GM21576 (cell line): ENCODE data around the gene PGRMC2.

ENCODE experiments used
- ATAC-seq: cut with Tn5 transposase; IDR thresholded peaks from one replicate; pipeline ENCODE4 v1.9.1; 2021; ENCODE audit warnings: mild to moderate bottlenecking, moderate library complexity; ENCODE audit not compliant: unreplicated experiment

PGRMC2 gene, protein sequence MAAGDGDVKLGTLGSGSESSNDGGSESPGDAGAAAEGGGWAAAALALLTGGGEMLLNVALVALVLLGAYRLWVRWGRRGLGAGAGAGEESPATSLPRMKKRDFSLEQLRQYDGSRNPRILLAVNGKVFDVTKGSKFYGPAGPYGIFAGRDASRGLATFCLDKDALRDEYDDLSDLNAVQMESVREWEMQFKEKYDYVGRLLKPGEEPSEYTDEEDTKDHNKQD

DNA sequence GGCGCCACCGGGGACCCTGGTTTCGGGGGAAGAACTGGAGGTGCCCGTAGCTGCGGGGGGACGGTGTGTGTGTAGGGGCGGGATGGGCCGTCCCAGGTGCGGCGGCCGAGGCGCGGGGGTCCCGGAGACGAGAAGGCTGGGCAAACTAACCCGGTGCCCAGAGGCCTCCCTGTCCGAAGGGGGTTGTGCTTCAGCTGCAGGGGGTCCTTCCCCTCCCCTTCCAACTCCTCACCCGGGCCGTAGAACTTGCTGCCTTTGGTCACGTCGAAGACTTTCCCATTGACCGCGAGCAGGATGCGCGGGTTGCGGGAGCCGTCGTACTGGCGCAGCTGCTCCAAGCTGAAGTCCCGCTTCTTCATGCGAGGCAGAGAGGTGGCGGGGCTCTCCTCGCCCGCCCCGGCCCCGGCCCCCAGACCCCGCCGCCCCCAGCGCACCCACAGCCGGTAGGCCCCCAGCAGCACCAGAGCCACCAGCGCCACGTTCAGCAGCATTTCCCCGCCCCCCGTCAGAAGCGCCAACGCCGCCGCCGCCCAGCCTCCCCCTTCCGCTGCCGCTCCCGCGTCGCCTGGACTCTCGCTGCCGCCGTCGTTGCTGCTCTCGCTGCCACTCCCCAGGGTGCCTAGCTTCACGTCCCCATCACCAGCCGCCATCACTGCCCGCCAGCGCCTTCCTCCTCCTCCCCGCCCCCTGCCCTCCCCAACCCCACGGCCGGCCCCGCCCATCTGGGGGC, at the start of gene PGRMC2:
PGRMC2 (minus strand) TSS at position 673 of the 730 bp plus-strand sequence; CDS start at position 650, 23 bp downstream.
- peak; percentile 6 for ATAC-seq

DNA sequence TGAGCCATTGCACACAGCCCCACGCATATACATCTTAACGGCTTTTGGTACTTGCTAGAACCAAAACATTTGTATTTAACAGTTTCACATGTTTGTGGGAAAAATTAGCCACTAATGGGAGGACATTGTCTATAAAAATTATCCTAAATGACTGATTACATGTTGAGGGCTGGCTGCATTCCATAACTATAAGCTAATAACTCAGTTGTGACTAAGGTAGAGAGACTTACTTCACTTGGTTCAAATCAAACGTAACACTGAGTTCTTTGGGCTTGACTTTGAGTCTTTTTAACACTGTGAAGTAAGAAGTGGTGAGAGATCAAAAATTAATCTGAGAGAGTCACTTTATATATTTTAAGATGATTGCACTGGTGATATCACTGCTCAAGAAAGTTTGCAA, 47.9 kb upstream of the PGRMC2 start:
- ATAC-seq, result no peak

DNA sequence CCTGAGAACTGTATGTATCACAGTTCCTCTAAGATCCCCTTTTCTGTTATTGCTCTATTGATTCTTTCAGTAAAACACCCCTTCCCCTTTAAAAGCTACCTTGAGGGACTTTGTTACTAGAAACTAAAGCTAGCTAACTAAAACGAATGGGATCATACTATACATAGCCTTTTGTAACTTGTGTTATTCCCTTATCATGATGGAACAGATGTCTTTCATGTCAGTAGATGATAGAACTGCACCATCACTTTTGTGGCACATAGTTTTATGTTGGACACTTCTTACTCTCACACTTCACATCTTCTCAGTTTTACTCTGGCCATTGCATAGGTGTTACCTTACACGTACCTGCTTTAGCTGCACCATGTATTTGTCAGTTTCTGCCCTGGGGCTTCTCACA, 46.6 kb upstream of the PGRMC2 start:
- no peak for ATAC-seq

DNA sequence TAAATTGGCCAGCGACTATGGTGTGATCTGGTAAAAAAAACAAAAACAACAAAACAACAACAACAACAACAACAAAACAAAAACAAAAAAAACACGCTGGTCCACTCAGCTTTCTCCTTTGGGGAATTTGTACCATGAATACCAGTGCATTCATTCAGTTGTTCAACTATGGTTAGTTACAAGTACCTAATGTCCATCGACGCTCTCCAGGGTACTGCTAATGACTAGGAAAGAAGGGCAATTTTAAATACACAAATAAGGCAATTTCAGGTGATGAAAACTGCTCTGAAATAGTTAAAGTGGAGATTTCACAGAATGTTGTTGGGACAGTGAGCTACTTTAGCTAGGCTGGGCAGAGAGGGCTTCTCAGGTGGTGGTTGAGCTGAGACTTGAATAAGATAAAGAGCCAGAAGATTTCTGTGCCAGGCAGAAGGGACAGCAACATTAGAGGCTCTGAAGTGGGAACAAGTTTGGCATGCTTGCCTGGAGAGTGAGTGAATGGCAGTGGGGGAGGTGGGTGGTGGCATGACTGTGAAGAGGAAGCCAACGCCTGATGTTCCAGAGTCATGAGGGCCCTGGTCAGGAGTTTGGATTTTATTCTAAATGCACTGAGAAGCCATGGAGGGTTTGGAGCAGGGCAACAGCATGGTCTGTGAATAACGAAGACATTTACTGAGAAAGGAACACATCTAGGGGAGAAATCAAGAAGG, 45.9 kb upstream of the PGRMC2 start:
- ATAC-seq, result no peak

DNA sequence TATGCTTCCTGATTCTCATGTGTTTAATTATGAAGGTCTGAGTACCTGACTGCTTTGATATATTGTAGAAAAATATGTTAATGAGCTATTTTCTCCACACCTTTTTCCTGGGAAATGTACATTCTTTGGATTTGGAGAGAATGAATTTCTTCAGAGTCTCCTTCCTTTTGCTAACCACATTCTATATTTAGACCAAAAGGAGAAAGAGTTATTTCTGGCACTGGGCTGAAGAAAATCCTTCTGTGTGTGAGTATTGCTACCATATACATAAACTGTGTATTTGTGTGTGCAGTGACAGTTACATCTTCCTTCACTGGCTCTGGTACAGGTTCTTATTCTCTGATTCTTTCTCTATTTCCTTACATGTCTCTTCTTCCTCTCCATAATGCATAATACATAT, 44.5 kb upstream of the PGRMC2 start:
- no peak for ATAC-seq

DNA sequence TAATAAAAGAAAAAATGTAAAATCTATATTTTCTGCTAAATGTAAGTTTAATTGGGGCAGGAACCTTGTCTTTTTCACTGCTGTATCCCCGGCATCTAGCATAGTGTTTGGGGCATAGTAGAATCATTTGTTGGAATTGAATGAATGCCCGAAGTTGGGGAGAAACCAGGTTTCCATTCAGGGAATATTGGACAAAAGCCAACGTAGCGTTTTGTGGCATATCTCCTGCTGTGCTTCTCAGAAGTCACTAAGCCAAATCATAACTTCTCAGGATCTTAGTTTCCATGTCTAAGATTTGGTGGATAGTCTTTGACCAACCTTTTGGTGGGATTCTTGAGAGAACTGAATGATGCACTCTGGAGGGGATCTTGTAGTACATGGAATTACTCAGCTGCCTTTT, 42.0 kb upstream of the PGRMC2 start:
- no peak for ATAC-seq

DNA sequence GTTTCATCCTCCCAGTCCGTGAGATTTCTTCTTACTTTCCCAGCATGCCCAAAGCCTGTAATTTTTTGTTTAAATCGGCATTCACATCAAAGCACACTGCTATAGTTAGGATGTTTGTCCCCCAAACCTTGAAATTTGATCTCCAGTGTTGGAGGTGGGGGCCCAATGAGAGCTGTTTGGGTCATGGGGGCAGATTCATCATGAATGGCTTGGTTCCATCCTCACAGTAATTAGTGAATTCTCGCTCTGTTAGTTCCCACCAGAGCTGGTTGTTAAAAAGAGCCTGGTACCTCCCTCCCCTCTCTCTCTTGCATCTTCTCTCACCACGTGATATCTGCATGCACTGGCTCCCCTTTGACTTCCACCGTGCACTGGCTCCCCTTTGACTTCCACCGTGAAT, 40.5 kb upstream of the PGRMC2 start:
- no peak for ATAC-seq

DNA sequence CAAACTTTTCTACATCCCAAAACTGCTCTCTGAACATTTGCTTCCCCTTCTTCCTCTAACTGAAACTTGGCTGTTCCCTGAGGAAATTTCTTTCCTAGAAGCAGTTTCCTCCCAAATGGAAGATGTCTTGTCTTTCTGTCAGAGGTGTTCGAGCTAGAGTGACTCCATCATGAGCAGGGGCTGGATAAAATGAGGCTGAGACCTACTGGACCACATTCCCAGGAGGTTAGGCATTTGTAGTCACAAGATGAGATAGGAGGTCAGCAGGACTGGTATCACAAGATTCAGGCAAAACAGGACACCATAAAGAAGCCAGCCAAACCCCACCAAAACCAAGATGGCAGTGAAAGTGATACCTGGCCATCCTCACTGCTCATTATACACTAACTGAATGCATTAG, 35.8 kb upstream of the PGRMC2 start:
- ATAC-seq, result no peak

DNA sequence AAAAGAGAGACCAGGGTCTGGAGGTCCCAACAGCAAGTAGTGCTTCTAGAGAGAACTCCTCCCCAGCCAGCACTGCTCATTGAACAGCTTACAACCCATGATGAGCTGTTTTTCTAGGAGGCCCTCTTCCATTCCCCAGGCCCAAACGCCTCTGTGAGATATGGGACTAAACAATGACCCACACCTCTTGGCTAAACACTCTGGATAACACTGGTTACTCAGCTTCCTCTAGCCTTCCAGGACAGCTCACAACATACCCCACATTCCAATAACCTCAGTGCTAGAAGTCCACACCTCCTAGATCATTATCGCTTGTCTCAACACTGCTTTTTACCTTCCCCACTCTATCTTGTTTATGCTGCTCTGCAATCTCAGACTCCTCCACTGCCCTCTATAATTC, 35.4 kb upstream of the PGRMC2 start:
- no peak for ATAC-seq

DNA sequence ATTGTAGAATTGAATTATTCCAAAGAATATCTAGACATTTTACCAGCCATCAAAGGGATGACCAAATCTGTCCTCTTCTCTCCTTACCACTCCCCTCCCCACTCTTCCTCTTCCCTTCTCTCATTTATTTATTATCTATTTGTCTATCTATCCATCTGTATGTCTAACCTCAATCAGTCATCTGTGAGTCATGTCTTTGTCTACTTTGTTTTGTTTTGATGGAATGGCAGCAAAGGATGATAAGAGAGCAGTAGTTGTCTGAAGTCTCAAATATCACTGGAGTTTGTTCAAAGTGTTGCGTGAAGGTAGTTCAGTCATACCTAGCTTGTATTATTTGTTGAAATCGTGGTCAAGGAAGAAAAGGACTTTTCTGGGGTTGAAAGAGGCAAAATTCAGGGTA, 34.7 kb upstream of the PGRMC2 start:
- ATAC-seq, result no peak

DNA sequence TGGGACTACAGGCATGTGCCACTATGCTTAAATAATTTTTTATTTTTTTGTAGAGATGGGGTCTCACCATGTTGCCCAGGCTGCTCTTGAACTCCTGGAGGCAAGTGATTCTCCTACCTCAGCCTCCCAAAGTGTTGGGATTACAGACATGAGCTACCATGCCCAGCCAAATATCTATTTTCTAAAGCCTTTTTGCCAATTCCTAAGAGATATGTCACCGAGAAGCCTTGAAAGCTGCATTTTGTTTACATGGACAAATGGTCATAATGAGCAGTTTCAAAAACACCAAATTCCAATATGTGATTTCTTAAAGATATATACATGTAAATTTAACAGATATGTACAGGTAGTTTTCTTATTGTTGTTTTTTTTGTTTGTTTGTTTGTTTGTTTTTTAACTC, 33.0 kb upstream of the PGRMC2 start:
- ATAC-seq, result no peak

DNA sequence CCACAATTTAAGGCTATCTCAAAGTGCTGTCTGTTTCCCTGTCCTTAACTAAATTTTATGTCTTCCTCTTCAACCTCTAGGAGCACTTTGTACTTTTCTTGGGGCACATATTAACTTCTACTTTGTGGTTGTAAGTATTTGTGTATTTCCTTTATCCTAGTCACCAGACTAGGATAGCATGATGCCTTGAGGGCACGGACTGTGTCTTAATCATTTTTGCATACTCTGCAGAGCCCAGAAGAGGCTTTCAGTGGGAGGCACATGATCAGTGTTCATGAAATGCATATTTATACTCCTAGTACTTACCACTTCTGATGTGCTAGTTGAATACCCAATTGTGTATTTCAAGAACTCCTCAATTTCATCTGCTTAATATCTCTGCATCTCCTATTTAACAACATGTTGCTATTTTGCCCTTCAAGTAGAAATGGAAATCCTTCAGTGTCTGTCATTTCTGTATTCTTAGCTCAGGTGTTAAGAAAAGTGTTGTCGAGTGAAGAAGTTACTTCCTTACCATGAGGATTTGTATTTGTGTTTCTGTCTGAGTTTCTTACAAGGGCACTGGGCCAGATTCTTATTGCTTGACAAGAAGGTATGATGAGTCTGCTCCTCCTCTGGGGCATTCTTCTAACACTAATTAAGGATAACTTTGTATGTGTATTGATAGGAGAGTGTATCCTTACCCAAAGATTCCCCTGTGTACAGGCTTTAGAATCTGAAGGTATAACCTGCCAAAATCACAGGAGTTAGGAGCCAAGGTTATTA, 28.3 kb upstream of the PGRMC2 start:
- ATAC-seq, result no peak

DNA sequence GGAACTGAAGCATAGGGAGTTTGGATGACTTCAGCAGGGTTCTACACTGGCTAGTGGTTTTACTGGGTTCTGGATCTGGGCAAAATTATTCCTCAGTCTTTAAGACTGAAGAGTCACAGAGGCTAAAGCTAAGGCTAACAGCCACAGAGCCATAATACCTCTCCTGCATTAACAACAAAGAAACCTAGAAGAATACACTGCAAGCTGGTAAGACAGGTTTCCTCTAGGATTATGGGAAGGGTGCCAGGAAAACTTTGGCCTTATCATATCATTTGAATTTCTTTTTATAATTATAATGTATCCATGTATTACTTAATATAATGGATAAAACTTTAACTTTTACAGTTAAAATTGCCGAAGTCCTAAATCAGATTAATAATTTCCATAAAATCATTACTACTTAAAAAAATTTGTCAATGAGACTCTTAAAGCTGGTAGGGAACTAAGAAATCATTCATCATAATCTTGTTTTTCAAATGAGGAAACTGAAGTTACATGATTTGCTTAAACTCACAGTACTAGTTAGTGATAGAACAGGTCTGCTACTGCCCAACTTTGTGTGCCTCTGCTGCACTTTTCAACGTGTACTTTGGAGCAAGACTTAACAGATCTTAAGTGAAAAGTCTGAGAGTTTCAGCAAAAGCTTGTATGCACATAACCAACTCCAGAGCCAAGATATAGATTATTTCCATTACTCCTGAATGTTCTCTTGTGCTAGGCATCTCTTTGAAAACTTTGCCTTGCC, 24.2 kb upstream of the PGRMC2 start:
- ATAC-seq, result no peak

DNA sequence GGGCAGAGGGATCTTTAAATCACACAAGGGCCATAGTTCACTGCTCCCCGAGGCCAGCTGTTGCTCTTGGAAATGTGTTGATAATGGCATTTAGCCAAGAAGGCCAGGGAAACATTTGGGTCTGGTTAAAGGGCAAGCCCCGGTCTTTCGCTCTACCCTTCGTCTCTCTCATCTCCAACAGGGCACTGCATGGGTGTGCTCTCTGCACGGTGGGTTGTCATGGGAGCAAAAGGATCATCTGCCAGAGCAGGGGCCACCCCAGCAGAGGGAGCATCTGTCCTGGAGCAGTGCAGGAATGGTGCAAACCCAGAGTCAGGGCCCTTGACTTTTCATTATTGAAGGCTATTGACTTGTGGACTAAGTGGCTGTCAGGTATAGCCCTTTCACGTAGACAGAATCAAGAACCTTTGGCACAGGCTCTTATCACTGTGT, 22.7 kb upstream of the PGRMC2 start:
- ATAC-seq, result no peak

DNA sequence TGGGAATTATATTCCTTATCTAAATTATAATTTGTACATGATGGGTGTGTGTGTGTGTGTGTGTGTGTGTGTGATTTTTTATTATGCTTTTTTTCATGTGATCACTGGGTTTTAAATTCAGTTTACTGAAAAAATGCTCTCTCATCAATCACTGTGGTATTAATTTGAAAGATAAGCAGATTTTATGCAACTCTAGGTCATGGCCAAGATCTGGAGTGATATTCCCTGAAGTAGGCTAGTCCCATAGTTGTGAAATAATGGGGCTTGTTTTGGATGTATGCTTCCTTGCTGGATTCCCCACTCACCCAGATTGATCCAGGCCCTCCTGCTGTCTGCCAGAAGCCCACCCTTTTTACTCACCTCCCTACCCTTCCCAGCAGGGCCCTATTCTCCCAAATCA, 22.0 kb upstream of the PGRMC2 start:
- ATAC-seq, result no peak

DNA sequence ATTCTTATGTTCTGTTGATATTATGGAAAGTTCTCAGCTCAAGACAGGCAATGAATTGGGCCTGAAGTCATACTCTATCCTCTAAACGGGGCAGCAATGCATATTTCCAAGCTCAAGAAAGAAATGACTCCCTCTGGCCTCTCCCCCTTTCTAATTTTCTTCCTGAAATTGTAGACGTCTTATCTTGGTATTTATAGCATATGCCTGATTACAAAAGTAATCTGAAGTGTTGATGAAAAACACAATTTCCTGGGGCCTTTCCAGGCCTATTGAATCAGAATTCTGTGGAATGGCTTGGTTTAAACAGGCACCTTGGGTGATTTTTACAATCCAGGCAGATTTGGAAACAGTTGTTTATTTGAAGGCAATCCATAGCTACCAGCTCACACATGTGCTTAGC, 21.4 kb upstream of the PGRMC2 start:
- ATAC-seq, result no peak

DNA sequence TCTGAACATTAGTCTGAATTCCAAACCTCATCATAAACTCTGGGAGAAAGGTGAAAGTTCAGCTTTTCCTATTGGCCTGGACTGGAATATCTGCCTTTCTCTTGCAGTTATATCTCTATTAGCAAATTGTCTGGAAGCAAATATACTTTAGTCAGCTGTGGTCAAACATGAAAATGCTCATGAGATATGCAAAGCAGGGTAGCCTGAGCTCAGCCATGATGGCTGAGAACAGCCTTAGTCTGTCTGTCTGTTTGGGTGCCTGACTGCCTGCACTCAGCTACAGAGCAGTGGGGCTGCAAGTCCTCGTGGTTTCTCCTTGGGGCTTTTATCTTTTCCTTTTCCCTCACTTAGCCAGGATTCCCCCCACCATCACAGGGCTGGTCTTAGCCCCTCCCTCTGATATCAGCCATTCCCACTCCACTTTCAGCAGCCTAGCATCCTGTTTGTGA, 19.5 kb upstream of the PGRMC2 start:
- peak; percentile 77 for ATAC-seq

DNA sequence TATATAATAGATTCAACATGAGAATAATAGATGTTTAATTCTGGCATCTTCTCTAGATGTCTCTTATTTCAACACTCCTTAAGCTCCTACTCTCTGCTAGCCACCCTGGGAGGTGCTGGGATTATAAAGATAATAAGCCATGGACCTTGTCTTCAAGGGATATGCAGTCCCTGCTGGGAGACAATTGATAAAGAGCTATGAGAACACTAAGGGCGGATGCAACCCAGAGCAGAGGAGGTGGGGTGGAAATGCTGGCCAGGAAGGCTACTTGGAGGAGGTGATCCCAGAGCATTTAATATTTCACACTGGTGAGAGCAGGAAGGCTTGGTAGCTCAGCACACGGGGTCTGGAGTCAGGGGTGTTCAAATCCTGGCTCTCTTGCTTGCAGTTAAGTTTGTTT, 18.3 kb upstream of the PGRMC2 start:
- no peak for ATAC-seq

DNA sequence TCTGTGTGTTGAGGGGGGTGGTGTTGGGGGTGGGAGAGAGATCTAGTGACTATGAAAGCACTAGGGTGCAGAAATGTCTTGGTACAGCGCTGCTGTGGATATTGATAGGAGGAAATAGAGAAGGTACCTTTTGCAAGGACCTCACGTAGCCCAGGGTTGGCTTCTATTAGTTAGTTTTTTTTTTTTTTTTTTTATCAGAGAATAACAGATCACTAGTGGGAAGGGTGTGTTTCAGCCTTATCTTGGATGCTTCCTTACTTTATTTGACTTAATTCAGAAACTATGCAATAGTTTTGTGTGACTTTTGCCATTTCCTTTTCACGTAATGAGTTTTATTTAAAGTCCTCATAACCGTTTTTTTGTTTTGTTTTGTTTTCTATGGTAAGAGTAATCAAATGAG, 16.4 kb upstream of the PGRMC2 start:
- ATAC-seq, result no peak

DNA sequence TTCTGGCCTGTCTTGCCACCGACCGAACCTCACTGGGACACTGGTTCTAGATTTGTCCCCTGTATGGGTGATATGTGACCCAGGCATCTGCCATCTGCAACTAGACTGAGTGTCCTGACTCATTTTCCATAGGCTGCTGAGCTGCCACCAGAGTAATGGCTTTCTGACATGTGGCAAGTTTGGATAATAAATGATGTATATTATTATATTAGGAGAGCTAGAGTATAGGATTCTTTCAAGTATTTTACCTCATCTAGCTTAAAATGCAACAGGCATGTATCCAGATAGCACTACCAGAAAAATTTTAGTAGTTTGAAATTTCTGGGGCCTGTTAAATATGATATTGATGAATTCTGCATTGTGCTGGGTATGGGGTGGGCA, 15.8 kb upstream of the PGRMC2 start:
- ATAC-seq, result no peak

DNA sequence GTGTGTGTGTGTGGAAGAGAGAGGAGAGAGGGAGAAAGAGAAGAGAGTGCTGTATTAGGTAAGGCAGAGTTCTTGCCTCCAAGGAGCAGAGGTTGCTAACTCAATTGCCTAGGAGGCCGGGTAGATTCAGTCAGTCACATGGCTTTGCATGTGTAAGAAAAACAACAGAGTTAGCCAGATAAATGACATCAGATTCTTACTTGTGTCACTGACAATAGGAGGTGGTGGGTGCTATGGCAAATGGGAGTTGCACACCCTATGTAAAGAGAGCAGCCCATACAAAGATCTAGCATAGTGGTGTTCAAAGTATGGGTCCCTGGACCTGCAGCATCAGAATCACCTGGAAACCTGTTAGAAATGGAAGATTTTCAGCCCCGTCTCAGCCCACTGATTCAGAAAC, 14.4 kb upstream of the PGRMC2 start:
- ATAC-seq, result no peak
